Loucy (cell line): ENCODE measurements around the gene SSPN.

ENCODE experiments used
- H2AFZ ChIP-seq: fragments of 200-600 bp; sonication (generic); 2 replicates; pipeline ENCODE4 v1.6.0; 2016; ENCODE audit warnings: antibody characterized with exemption, mild to moderate bottlenecking, low read length, moderate library complexity
- H3F3A ChIP-seq: fragments of 200-600 bp; 2 replicates; pipeline ENCODE4 v1.6.0; 2016; ENCODE audit warnings: antibody characterized with exemption, low read depth, mild to moderate bottlenecking
- H3K27me3 ChIP-seq: fragments of 200-600 bp; sonication (generic); 2 replicates; pipeline ENCODE4 v1.6.1; 2014; ENCODE audit warnings: low read length, mild to moderate bottlenecking; ENCODE audit not compliant: insufficient read depth, poor library complexity, severe bottlenecking
- H3K36me3 ChIP-seq: fragments of 200-600 bp; sonication (generic); 2 replicates; pipeline ENCODE4 v1.6.1; 2016; ENCODE audit warnings: low read length; ENCODE audit not compliant: insufficient read depth
- H3K4me1 ChIP-seq: fragments of 200-600 bp; sonication (generic); 2 replicates; pipeline ENCODE4 v1.5.1; 2014; ENCODE audit warnings: low read length, mild to moderate bottlenecking; ENCODE audit not compliant: insufficient read depth, poor library complexity, severe bottlenecking
- H3K4me2 ChIP-seq: fragments of 200-600 bp; sonication (generic); 2 replicates; pipeline ENCODE4 v1.6.0; 2014; ENCODE audit warnings: antibody characterized with exemption, low read length, low read depth, mild to moderate bottlenecking; ENCODE audit not compliant: poor library complexity, severe bottlenecking
- H3K4me3 ChIP-seq: fragments of 200-600 bp; sonication (generic); 2 replicates; pipeline ENCODE4 v1.5.1; 2014; ENCODE audit warnings: low read length, mild to moderate bottlenecking, mixed read lengths; ENCODE audit not compliant: poor library complexity, severe bottlenecking
- H3K79me2 ChIP-seq: fragments of 200-600 bp; sonication (generic); 2 replicates; pipeline ENCODE4 v1.6.1; 2014; ENCODE audit warnings: low read length; ENCODE audit not compliant: insufficient read depth
- H3K9ac ChIP-seq: fragments of 200-600 bp; sonication (generic); 2 replicates; pipeline ENCODE4 v1.6.0; 2014; ENCODE audit warnings: mild to moderate bottlenecking, low read depth, low read length, moderate library complexity; ENCODE audit not compliant: poor library complexity, severe bottlenecking
- H3K9me2 ChIP-seq: fragments of 200-600 bp; sonication (generic); replicated peaks from 2 replicates; pipeline ENCODE4 v1.6.1; 2016; ENCODE audit warnings: low read depth, low read length, mixed read lengths
- H3K9me3 ChIP-seq: fragments of 200-600 bp; sonication (generic); 2 replicates; pipeline ENCODE4 v1.6.1; 2014; ENCODE audit warnings: mild to moderate bottlenecking, antibody characterized with exemption, low read length, low read depth; ENCODE audit not compliant: insufficient read depth
- H4K20me1 ChIP-seq: fragments of 200-600 bp; sonication (generic); 2 replicates; pipeline ENCODE4 v1.6.0; 2014; ENCODE audit warnings: antibody characterized with exemption, low read length, mild to moderate bottlenecking; ENCODE audit not compliant: insufficient read depth, poor library complexity, severe bottlenecking
- EZH2phosphoT487 ChIP-seq: fragments of 200-600 bp; IDR thresholded peaks from 2 replicates; pipeline ENCODE4 v1.6.1; 2018; ENCODE audit warnings: antibody characterized with exemption, mild to moderate bottlenecking, moderate library complexity, borderline replicate concordance
- TF ChIP-seq, protein P1 (sequence below): fragments of 200-600 bp; sonication (generic); conservative IDR thresholded peaks from 2 replicates; pipeline ENCODE4 v1.5.1; 2014; ENCODE audit warnings: mild to moderate bottlenecking, antibody characterized with exemption, low read length

The SSPN gene

DNA sequence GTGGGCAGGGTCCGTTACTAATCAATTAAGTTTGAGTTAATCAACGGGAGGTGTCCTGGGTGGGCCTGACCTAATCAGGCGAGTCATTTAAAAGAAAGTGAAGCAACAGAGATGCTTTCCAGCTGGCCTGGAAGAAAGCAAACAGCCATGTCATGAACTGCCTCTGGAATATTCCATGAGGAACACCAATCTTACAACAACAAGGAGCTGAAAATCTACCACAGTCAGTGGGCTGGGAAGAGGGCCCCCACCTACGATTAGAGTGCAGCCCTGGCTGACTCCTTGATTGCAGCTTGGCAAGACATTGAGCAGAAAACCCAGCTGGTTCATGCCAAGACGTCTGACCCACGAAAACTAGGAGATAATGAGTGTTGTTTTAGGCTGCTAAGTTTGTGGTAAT is 56.2 kb downstream of the SSPN start:
- H3K79me2 ChIP-seq, result no peaks in the 10 kb centered on the region
- no peak overlapping the region for H3K4me2 ChIP-seq
- TF ChIP-seq, protein P1, sequence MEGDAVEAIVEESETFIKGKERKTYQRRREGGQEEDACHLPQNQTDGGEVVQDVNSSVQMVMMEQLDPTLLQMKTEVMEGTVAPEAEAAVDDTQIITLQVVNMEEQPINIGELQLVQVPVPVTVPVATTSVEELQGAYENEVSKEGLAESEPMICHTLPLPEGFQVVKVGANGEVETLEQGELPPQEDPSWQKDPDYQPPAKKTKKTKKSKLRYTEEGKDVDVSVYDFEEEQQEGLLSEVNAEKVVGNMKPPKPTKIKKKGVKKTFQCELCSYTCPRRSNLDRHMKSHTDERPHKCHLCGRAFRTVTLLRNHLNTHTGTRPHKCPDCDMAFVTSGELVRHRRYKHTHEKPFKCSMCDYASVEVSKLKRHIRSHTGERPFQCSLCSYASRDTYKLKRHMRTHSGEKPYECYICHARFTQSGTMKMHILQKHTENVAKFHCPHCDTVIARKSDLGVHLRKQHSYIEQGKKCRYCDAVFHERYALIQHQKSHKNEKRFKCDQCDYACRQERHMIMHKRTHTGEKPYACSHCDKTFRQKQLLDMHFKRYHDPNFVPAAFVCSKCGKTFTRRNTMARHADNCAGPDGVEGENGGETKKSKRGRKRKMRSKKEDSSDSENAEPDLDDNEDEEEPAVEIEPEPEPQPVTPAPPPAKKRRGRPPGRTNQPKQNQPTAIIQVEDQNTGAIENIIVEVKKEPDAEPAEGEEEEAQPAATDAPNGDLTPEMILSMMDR, result no peak
- no peaks in the 10 kb centered on the region for H3K9me2 ChIP-seq
- H3F3A ChIP-seq, result no peaks in the 10 kb centered on the region
- H2AFZ ChIP-seq, result no peak overlapping the region
- no peak overlapping the region for H3K4me3 ChIP-seq
- no peaks in the 10 kb centered on the region for H3K4me1 ChIP-seq
- H3K9ac ChIP-seq, result no peak overlapping the region
- H3K9me3 ChIP-seq, result peaks cover 6% of the 10 kb centered on the region; the same call in 1 of the 2 replicates
- H3K36me3 ChIP-seq, result no peaks in the 10 kb centered on the region
- H3K27me3 ChIP-seq, result no peaks in the 10 kb centered on the region
- H4K20me1 ChIP-seq, result no peaks in the 10 kb centered on the region

DNA sequence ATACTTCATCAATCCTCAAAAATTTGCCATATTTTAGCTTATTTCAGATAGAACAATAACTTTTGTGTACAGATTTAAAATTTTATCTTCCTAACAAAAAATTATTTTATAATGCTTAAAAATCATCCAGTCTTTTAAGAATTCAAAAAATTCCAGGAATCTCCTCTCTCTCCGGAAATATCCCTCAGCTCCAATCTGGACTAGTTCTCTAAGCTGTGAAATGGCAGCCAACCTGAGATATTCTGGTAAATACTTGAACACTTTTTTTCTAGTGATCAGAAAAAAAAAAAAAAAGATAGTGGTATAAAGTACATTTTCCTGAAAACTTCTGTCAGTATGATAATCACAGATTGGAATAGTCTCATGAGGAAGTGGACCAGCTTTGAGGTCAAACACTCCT is 57.6 kb downstream of the SSPN start:
- H3K4me1 ChIP-seq, result no peaks in the 10 kb centered on the region
- H3K79me2 ChIP-seq, result no peaks in the 10 kb centered on the region
- H3K4me2 ChIP-seq, result no peak overlapping the region
- H3F3A ChIP-seq, result no peaks in the 10 kb centered on the region
- no peak overlapping the region for H2AFZ ChIP-seq
- H3K4me3 ChIP-seq, result no peak overlapping the region
- H3K27me3 ChIP-seq, result no peaks in the 10 kb centered on the region
- H3K36me3 ChIP-seq, result no peaks in the 10 kb centered on the region
- no peaks in the 10 kb centered on the region for H3K9me2 ChIP-seq
- no peaks in the 10 kb centered on the region for H4K20me1 ChIP-seq
- TF ChIP-seq EZH2phosphoT487, result no peak
- TF ChIP-seq, protein P1, result no peak
- H3K9me3 ChIP-seq, result peaks cover 6% of the 10 kb centered on the region; the same call in 1 of the 2 replicates
- no peak overlapping the region for H3K9ac ChIP-seq

DNA sequence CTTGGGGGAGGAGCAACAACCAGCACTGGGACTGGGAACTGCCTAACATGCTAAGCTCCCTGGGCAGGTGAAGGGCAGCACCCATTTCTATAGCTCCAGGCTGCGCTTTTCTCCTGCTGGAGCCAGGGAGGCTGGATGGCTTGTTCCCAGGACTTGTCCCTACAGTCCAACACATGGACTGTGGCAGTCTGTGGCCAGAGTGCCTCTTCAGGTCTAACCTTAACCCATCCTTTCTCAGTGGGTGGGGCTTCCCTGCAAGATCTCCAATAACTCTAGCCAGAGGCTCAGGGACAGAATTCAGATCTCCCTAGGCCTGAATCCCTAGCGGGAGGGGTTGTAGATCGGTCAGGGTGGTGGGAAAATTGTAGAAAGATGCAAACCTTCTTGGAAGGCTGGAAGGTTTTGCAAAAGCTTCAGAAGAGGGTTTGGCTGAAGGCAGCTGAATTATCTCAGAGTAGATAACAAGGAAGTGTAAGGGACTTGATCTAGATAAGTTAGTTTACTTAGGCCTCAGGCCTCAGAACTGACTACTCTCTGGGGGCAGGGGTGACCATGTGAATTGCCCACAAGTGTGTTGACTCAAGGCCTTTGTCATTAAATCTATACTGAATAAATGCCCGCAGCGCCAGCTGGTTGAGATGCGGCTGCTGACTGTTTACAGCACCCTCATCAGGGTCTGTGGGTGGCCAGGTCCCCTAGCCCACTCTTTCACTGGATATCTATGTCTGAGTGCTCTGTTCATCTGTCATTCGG is 60.7 kb downstream of the SSPN start:
- H3K4me2 ChIP-seq, result no peak overlapping the region
- H3K27me3 ChIP-seq, result no peaks in the 10 kb centered on the region
- H4K20me1 ChIP-seq, result no peaks in the 10 kb centered on the region
- H3K36me3 ChIP-seq, result no peaks in the 10 kb centered on the region
- H3K4me3 ChIP-seq, result no peak overlapping the region
- H2AFZ ChIP-seq, result no peak overlapping the region
- no peaks in the 10 kb centered on the region for H3K4me1 ChIP-seq
- H3K9me3 ChIP-seq, result no peaks in the 10 kb centered on the region
- H3K9me2 ChIP-seq, result no peaks in the 10 kb centered on the region
- H3K79me2 ChIP-seq, result no peaks in the 10 kb centered on the region
- no peak overlapping the region for H3K9ac ChIP-seq
- H3F3A ChIP-seq, result no peaks in the 10 kb centered on the region
- TF ChIP-seq EZH2phosphoT487, result no peak
- TF ChIP-seq, protein P1, result no peak
